GM12865 (cell line): Measurements from ENCODE around the gene ACTA2.

Experiments
- DNase-seq: peaks from one replicate; pipeline ENCODE4 v3.0.0; 2010; ENCODE audit warnings: low read depth
- H3K4me3 ChIP-seq: 2 replicates; pipeline ENCODE4 v1.5.1; 2011; ENCODE audit warnings: mild to moderate bottlenecking, low read depth, low read length, control low read depth
- CTCF ChIP-seq: IDR thresholded peaks from 2 replicates; pipeline ENCODE4 v1.5.1; 2011; ENCODE audit warnings: low read length, control low read depth, low read depth, inconsistent platforms; ENCODE audit not compliant: insufficient read depth; ENCODE audit errors: missing control alignments

The ACTA2 gene

DNA sequence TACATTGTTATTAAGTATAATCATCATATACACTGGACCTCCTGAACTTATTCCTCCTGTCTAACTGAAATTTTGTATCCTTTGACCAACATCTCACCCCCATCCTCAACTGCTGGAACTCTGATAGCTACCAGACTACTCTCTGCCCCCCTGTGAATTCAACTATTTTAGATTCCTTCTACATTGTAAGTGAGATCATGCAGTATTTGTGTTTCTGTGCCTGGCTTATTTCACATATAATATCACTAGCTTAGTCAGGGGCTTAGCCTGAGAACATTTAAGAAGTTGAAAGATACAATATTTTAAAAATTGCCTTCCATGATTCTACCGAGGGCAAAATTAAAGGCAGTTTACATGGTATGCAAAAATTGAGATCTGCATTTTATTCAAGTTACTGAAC lies 45.7 kb downstream of the ACTA2 start:
- no peak overlapping the region for H3K4me3 ChIP-seq
- DNase-seq, result no peak
- no peak for TF ChIP-seq CTCF

DNA sequence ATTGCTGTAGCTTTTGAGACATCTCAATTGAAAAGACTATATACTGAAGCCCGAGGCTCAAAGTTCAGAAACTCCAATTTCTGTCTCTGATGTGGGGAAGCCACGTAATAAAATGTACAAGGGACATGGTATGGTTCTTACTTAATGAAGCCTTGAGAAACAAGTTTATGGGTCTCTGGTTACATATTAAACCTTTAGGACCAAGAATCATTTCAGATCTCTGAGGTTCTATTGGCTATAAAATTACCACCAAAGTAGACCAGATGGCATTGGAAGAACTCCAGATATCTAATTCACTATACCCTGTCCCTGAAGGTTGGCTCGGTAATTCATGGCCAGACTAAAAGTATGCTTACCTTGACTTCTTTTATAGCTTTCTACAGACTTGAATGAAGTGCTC lies 48.9 kb downstream of the ACTA2 start:
- H3K4me3 ChIP-seq, result no peak overlapping the region
- TF ChIP-seq CTCF, result no peak
- no peak for DNase-seq

- peak; percentile 62 for DNase-seq
- no peak for TF ChIP-seq CTCF
- H3K4me3 ChIP-seq, result peak overlapping the region; percentile 19
Observed at GRCh38 chr10:88901984-88902789, 50.4 kb downstream of the ACTA2 start.

DNA sequence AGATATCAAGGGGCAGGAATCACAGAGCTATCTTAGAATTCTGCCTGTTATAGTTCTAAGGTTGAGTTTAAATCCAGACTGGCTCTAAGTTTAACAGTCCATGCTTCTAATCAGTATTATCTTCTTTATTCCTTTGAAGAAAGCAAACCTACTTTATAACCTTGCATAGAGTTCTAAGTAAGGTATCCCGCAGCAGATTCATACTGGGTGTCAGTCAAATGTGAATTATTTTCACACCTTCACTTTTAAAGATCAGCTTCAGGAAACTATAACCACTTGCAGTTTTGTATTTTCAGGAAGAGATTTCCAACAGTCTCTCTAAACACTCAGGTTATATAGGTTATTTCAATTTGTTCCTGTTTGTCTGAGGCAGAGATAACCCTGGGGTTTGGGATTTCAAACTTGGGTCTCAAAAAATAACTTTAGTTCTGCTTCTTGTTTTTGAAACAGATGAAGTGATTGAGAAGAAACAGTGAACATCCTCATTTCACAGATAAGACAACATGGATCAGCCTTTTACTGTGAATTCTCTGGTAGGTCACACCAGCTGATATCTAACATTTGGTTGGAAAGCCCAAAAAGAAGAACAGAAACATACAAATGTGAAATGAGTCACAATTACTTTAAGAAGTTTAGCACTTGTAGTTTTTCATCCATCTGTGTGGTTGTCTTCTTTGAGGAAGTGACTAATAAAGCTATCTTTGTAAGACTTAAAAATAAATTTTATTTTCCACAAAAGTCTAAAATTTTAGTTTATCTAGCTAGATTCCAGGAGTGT lies 51.2 kb downstream of the ACTA2 start:
- TF ChIP-seq CTCF, result no peak
- peak overlapping the region; percentile 33 for H3K4me3 ChIP-seq
- DNase-seq, result peak; percentile 88

DNA sequence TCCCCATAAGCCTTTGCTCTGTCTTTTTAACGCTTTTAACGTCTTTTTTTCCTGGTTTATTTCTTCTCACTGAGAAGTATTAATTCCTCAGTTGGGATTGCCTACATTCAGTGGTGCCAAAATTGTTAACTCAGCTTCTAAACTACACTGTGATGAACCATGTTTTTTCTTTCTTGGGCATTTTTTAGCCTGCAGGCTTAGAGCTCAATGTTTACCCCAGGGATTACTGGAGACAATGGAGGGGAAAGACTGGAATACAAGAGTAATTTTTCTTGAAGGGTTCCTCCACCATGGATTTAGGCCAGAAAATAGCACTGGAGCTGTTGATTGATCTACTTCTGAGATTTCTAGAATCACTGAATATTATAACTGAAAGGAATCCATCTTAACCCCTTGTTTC lies 52.7 kb downstream of the ACTA2 start:
- no peak for DNase-seq
- no peak overlapping the region for H3K4me3 ChIP-seq
- TF ChIP-seq CTCF, result no peak

DNA sequence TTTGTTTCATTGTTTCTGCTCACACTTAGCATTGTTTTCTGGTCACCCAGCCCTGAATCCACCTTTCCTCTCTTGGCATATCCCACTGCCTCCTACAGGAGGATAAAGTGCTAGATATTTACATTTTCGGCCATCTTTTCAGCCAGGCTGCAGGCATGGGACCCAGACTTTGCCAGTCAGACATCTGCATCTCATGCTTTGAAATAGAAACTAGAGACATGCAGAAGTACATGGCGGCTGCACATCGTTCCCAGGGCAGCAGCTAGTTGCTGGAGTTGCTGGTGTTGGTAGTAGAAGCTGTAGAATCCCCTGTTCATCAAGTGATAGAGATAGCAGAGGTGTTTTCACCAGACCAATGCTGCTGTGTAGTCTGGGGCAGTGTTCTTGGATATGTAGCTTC lies 53.8 kb downstream of the ACTA2 start:
- no peak for TF ChIP-seq CTCF
- peak overlapping the region; percentile 44 for H3K4me3 ChIP-seq
- DNase-seq, result peak; percentile 72
